ENCODE measurements around the gene LSM4.

Gene LSM4

DNA sequence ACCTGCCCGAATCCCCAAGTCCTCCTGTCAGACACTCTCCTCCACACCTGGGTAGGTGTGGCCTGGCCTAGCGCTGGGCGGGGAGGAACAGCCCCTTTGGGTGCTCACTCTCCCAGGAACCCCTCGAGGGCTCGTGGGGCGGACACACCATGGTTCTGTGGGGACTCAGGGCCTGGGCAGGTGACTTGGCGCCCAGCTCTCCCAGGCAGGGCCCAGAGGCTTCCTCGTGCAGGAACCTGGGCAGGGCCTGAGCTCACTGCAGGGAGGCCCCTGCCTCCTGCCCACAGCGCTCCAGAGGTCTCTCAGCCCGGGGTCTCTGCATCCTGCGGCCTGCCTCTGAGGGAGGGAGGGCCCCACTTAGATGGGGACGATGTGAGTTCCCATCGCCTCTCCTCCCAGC lies 11.9 kb downstream of the LSM4 start:
- Histone ChIP-seq H3K36me3 (replicated peaks) (peaks cover 10% of the 10 kb centered on the region), H3K27ac (no peak overlapping the region), H3K27me3 (replicated peaks) (no peaks in the 10 kb centered on the region), H3K4me3 (ENCODE audit: low read depth, low read length) (no peak overlapping the region)
- in situ Hi-C loops (cut with HindIII; ENCODE audit: low pct_ligation_motif_present, low sequenced_read_pairs) = no loop called here
- TF ChIP-seq, protein P1, sequence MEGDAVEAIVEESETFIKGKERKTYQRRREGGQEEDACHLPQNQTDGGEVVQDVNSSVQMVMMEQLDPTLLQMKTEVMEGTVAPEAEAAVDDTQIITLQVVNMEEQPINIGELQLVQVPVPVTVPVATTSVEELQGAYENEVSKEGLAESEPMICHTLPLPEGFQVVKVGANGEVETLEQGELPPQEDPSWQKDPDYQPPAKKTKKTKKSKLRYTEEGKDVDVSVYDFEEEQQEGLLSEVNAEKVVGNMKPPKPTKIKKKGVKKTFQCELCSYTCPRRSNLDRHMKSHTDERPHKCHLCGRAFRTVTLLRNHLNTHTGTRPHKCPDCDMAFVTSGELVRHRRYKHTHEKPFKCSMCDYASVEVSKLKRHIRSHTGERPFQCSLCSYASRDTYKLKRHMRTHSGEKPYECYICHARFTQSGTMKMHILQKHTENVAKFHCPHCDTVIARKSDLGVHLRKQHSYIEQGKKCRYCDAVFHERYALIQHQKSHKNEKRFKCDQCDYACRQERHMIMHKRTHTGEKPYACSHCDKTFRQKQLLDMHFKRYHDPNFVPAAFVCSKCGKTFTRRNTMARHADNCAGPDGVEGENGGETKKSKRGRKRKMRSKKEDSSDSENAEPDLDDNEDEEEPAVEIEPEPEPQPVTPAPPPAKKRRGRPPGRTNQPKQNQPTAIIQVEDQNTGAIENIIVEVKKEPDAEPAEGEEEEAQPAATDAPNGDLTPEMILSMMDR (IDR thresholded peaks at IDR 0.05; ENCODE audit: low read depth, low read length, missing control alignments) = no peak
- no peak for DNase-seq

DNA sequence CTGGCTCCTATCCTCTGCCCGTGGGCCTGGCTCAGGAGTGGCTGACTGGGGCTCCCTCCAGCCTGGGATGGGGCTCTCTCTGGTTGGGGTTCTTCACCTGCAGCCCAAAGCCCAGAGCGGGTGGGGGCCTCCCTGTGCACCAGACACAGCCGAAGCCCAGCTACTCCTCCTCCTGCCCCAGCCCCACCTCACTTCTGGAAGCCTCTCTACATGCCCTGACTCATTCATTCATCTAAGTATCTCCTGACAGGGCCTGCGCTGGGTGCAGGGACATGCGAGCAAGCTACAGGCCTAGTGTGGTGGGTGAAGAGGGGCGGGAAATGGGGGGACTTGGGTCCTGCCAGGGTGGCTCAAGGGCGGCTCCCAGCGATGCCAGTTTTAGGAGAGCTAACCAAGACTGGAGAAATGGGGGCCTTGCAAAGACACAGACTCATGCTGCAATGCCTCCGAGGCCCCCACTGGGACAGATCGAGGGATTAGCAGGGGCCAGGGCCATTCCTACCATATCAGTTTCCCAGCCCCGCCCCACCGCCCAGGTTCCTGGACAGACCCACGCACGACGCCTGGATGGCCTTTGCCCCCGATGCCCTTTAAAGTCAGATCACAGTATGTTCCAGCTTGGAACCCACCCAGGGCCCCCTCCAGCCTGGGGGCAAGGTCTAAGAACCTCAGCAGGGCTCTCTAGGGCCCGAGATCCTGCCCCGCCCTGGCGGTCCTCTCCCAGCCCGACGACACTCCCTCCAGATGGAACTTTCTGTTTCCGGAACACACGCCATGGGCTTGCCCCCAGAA lies 12.6 kb downstream of the LSM4 start:
- H3K27me3 ChIP-seq (replicated peaks) = no peaks in the 10 kb centered on the region
- in situ Hi-C loops (cut with HindIII; ENCODE audit: low pct_ligation_motif_present, low sequenced_read_pairs) = no loop called here
- peaks cover 10% of the 10 kb centered on the region for H3K36me3 ChIP-seq (replicated peaks)
- TF ChIP-seq, protein P1 (IDR thresholded peaks at IDR 0.05; ENCODE audit: low read depth, low read length, missing control alignments) = no peak
- no peak for DNase-seq
- H3K27ac ChIP-seq = no peak overlapping the region
- no peak overlapping the region for H3K4me3 ChIP-seq (ENCODE audit: low read depth, low read length)

DNA sequence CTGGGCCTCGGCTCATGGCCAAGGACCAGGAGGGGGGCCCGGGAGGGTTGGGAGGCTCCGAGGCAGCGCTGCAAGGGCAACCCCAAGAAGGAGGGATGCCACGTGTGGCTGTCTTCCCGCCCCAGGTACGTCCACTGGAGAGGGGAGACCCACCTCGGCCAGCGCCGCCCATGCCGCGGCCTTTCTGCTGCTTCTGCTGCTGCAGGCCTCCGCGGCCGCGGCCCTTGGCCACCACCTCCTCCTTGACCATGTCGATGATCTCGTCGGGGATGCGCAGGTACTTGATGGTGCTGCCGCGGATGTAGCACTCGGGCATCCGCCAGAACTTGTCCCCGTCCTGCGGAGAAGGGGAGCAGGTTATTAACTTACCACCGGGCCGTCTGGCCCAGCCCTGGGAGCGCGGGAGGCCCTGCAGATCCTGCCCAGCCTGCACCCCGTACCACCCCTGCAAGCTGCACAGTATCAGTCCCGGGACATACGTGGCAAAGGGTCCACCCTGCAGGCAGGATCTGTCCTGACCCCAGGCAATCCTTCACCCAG lies 13.3 kb downstream of the LSM4 start:
- Histone ChIP-seq H3K4me3 (ENCODE audit: low read depth, low read length) (no peak overlapping the region), H3K36me3 (replicated peaks) (peaks cover 10% of the 10 kb centered on the region), H3K27me3 (replicated peaks) (no peaks in the 10 kb centered on the region), H3K27ac (no peak overlapping the region)
- DNase-seq = no peak
- TF ChIP-seq, protein P1 (IDR thresholded peaks at IDR 0.05; ENCODE audit: low read depth, low read length, missing control alignments) = no peak
- in situ Hi-C loops (cut with HindIII; ENCODE audit: low pct_ligation_motif_present, low sequenced_read_pairs) = no loop called here

DNA sequence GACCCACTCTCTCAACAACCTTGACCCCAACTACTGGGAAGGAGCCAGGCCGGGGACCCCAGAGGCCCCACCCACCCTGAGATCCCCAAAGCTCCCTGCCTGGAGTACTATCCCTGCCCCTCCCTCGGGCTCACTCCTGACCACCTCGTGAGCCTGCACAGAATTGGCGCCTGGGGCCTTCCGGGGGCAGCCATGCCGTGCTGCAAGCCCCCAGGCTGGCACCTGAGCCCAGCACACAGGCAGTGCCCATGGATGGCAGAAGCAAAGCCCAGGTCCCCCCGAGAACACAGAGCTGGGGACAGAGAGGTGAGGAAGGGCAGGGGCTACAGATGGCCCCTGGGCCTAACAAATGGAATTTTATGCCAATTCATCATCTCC lies 13.9 kb downstream of the LSM4 start:
- TF ChIP-seq, protein P1 (IDR thresholded peaks at IDR 0.05; ENCODE audit: low read depth, low read length, missing control alignments) = no peak
- Histone ChIP-seq H3K36me3 (replicated peaks) (peaks cover 10% of the 10 kb centered on the region), H3K27me3 (replicated peaks) (no peaks in the 10 kb centered on the region), H3K27ac (no peak overlapping the region), H3K4me3 (ENCODE audit: low read depth, low read length) (no peak overlapping the region)
- no peak for DNase-seq
- in situ Hi-C loops (cut with HindIII; ENCODE audit: low pct_ligation_motif_present, low sequenced_read_pairs) = no loop called here

DNA sequence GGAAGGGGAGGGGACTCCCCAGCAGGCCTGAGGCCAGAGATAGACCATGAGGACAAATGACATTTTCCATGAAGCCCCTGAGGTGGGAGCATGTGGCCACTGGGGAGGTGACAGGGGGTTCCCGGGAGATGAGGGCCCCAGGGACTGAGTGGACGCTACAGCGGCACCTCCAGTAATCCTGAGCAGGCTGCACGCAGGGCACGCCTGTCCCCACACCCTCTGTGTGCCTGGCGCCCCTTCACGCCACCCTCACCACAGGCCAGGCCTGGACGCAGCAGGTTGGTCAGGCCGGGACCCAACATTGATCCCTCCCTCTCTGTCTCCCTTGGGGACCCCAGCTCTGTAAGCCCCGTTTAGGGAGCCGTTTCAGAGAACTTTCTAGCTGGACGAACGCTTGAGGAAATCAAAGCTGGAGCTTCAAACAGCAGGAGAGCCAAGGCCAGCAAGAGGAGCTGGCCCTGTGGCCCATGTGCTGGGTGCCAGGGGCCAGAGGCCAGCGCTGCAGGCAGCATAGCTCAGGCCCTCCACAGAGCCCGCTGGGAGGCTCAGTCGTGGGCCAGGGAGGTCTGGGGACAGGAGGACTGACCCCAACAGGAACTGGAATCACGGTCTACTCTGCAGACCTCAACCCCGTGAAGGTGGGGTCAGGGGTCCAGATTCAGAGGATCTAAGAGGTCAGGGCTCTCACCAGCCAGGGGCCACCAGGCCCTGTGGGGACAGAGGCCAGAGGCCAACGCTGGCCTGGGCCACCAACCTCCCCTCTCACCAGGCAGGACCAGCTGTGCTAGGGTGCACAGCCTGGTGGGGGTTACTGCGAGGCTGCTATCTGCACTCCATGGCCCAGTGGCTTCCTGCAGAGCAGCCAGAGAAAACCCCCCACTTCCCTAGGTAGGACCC lies 14.6 kb downstream of the LSM4 start:
- Histone ChIP-seq H3K4me3 (ENCODE audit: low read depth, low read length) (no peak overlapping the region), H3K27me3 (replicated peaks) (no peaks in the 10 kb centered on the region), H3K36me3 (replicated peaks) (peaks cover 10% of the 10 kb centered on the region), H3K27ac (no peak overlapping the region)
- in situ Hi-C loops (cut with HindIII; ENCODE audit: low pct_ligation_motif_present, low sequenced_read_pairs) = no loop called here
- no peak for DNase-seq
- TF ChIP-seq, protein P1 (IDR thresholded peaks at IDR 0.05; ENCODE audit: low read depth, low read length, missing control alignments) = no peak

Measured in brain microvascular endothelial cell (primary cell).